GM12872 (cell line): Measurements from ENCODE around the gene PLPP1.

Source experiments
- CTCF ChIP-seq: IDR thresholded peaks from 3 replicates; pipeline ENCODE4 v1.5.1; 2011; ENCODE audit warnings: low read depth, mild to moderate bottlenecking, low read length, moderate library complexity; ENCODE audit not compliant: insufficient read depth

Gene PLPP1

GRCh38 chr5:55463613-55464012 is 71.2 kb downstream of the PLPP1 start:
- TF ChIP-seq CTCF = no peak

GRCh38 chr5:55459572-55459971 is 75.2 kb downstream of the PLPP1 start:
- no peak for TF ChIP-seq CTCF

- TF ChIP-seq CTCF = no peak
These were observed 78.4 kb downstream of the PLPP1 start for GRCh38 chr5:55456216-55456895.

GRCh38 chr5:55454282-55454681 is 80.5 kb downstream of the PLPP1 start:
- TF ChIP-seq CTCF = no peak

GRCh38 chr5:55453211-55453610 is 81.6 kb downstream of the PLPP1 start:
- TF ChIP-seq CTCF = no peak

- no peak for TF ChIP-seq CTCF
These were observed 82.8 kb downstream of the PLPP1 start for GRCh38 chr5:55451976-55452375.

- no peak for TF ChIP-seq CTCF
These were observed 84.6 kb downstream of the PLPP1 start for GRCh38 chr5:55450050-55450765.
